ENCODE measurements around the gene WNT16.
"Not testable (repeated sequence)": the region's sequence is repeated elsewhere in the genome, so short reads cannot be mapped to it uniquely, and the experiment has no call there.

Gene WNT16, protein sequence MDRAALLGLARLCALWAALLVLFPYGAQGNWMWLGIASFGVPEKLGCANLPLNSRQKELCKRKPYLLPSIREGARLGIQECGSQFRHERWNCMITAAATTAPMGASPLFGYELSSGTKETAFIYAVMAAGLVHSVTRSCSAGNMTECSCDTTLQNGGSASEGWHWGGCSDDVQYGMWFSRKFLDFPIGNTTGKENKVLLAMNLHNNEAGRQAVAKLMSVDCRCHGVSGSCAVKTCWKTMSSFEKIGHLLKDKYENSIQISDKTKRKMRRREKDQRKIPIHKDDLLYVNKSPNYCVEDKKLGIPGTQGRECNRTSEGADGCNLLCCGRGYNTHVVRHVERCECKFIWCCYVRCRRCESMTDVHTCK

DNA sequence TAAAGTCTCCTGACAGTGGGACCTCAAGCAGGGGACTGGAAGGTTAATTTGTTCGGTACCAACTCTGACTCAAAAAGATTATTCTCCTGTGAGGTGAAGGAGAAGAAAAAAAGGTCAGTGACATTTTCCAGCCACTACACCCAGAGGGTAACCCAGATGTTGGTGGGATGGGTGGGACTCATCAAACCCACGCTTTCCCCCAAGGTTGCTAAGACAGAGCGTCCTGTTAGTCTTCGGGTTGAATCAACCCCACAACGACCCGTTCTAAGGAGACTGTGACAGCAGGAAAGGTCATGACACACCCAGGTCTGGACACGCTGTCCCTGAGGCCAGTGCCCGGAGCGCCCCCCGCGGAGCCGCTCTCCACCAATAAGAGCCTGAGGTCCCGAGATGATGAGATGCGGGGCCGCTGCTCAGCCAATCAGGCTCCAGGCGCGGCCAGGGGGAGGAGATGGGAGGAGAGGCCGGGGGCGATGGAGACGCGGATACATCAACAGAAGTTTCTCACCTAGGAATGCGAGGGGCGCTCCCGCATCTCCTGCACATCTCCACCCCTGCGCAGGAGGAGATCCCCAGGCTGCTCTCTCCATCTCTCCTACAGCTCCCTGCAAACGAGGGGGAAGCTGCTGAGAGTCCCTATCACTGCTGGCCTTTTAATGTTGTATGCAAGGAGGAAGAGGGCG is at the start of gene WNT16:
TSS of gene WNT16 (plus strand) at position 493 of the 683 bp plus-strand sequence. CDS start 293 bp downstream, outside the sequence.
- DNase-seq (ENCODE audit: low read depth in 1 of 2, low spot score in 1 of 2) = no peak

DNA sequence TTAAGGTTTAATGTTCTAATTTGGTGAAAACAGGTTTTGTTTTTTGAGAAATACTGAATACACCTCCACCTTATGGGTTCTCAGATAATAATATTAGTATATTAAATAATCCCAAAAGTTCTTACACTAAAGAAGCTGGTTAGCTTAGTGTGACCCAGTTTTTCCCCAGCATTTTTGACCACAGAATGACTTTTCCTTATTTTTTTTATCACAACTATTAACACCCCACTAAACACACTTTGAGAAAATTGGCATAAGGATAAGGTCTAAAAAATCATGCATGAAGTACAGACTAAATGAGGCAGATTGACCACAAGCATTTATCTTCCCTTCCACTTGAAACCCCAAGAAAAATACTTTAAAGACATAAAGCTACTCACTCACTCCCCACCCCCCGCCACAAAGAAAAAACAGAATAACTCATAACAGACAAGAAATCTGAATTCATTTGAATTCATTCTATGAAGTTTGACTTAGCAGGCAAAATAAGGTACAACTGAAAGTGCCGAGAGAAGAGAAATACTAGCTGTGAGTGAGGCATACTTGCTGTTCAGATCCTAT is 49.7 kb upstream of the WNT16 start:
- no peak for DNase-seq (ENCODE audit: low read depth in 1 of 2, low spot score in 1 of 2)

DNA sequence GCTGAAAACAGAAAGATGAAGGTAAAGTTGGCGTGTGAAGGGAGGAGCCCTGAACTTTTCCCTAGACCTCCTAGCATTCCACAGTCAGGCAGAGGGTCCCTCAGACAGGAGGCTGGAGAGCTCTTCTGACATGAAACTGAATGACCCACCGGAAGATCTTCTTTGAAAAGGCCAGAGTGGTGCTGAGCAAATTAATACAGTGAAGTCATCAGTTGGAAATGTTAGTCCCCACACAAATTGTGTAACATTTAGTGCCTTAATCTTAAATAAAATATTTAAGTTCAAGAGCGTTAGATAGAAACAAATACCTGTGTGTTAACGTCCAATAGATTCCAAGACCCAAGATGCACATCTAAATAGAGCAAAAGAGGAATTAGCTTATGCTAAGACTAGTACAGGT is 49.0 kb upstream of the WNT16 start:
- DNase-seq (ENCODE audit: low read depth in 1 of 2, low spot score in 1 of 2) = no peak

DNA sequence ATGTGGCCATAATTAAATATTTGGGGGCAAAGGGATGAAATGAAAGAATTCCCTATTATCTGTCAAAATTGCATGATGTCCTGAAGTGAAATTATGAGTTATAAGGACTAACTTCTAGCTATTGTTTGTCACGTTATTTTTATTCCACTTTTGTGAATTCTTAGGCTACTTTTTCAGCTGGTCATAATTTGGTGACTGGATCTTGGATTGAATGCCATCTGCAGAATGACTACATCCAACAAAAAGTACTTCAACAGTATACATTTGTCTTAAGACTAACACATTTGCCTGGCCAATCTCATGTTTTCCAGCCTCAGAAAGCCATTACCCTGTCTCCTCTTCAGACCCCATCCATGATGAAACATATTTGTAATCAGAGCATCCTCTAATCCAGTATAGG is 48.1 kb upstream of the WNT16 start:
- DNase-seq (ENCODE audit: low read depth in 1 of 2, low spot score in 1 of 2) = no peak

DNA sequence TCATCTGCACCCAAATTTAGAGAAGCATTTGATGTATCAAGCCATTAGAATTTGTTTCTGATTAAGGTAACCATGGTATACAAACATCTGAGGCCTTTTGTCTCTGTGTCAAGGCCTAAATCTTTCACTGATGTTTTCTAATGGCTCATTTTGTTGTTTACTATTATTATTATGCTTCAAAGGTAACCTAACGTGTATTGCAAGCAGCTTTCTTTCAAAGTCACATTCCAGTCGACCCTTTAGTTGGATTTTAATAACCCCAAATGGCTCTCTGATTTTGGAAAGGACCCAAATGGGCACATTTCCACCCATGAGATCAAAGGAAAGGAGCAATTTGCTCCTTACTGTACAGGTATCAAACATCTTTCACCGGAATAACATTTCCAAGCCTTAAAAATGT is 46.7 kb upstream of the WNT16 start:
- DNase-seq (ENCODE audit: low read depth in 1 of 2, low spot score in 1 of 2) = no peak

DNA sequence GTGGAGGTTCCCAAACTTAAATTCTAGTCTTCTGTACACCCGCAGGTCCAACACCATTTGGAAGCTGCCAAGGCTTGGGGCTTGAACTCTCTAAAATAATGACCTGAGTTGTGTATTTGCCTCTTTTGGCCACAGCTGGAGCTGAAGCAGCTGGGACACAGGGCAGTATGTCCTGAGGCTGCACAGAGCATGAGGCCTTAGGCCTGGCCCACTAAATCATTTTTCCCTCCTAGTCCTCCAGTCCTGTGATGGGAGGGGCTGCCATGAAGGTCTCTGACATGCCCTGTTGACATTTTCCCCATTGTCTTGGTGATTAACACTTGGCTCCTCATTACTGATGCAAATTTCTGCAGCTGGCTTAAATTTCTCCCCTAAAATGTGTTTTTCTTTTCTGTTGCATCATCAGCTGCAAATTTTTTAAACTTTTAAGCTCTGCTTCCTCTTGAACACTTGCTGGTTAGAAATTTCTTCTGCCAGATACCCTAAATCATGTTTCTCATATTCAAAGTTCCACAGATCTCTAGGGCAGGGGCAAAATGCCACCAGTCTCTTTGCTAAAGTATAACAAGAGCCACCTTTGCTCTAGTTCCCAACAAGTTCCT is 43.6 kb upstream of the WNT16 start:
- DNase-seq (ENCODE audit: low read depth in 1 of 2, low spot score in 1 of 2) = no peak

DNA sequence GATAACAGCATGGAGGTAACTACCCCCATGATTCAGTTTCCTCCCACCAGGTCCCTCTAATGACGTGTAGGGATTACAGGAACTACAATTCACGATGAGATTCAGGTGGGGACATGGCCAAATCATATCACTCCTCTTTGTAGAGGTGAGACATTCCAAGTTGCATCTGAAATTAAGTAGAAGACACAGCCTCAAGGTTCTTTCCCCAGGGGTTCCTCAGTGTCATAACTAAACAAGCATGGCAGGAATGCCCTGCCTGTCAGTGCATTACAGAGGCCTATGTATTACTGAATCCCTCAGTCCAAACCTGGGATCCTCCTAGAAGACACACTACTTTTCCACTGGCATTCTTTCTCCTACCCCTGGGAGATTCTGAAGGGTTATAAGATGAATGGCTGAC is 42.6 kb upstream of the WNT16 start:
- DNase-seq (ENCODE audit: low read depth in 1 of 2, low spot score in 1 of 2) = no peak

DNA sequence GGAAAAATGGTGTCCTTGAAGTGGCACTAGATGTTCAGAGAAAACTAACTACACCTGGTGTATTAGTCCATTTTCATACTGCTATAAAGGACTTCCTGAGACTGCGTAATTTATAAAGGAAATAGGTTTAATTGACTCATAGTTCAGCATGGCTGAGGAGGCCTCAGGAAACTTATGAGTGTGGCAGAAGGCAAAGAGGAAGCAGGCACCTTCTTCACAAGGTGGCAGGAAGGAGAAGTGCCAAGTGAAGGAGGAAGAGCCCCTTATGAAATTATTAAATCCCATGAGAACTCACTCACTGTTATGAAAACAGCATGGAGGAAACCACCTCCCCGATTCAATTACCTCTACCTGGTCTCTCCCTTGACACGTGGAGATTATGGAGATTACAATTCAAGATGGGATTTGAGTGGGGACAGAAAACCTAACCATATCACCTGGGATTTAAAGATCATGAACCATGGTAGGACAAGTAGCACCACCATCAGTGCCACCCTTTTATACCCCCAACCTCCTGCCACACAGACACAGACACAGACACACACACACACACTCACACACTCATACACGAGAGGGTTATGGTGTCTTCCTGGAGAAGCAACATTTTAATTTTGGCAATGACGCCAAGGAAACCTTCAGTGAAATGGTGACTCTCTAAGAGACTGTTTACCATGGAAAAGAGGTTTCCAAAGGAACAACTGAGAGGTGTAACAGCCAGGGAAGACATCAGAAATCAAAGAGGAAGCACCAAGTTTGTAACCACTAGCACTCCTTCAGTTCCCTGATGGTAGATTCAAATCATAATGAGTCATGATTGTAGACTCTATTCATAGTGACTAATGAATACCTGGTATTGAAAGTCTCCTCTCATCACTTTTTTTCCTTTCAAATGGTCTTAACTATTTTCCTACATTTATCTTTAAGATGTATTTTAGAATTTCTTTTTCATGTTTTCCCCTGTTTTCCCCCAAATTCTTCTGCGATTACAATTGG is 41.8 kb upstream of the WNT16 start:
- no peak for DNase-seq (ENCODE audit: low read depth in 1 of 2, low spot score in 1 of 2)

DNA sequence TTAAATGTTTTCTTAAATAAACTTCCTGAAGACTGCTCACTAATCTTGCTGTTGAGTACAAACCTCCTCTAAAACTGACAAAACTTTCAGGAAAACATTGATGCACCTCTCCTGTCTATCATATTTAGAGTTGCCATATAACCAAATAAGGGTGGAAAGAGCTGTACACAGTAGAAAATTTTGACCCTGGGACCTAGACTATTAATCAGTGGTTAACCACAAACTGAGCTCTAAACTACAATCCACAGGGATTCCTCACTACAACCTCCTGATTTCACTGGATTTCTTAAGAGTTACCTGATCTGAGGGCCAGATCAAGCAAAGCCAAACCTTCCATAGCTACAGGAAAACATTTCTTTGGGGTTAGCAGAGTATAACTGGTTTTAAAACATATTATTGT is 39.9 kb upstream of the WNT16 start:
- no peak for DNase-seq (ENCODE audit: low read depth in 1 of 2, low spot score in 1 of 2)

DNA sequence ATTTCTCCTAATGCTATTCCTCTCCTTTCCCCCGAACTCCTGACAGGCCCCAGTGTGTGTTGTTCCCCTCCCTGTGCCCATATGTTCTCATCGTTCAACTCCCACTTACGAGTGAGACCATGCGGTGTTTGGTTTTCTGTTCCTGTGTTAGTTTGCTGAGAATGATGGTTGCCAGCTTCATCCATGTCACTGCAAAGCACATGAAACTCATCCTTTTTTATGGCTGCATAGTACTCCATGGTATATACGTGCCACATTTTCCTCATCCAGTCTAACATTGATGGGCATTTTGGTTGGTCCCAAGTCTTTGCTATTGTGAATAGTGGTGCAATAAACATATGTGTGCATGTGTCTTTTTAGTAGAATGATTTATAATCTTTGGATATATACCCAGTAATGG is 38.9 kb upstream of the WNT16 start:
- not testable (repeated sequence) for DNase-seq (ENCODE audit: low read depth in 1 of 2, low spot score in 1 of 2)

DNA sequence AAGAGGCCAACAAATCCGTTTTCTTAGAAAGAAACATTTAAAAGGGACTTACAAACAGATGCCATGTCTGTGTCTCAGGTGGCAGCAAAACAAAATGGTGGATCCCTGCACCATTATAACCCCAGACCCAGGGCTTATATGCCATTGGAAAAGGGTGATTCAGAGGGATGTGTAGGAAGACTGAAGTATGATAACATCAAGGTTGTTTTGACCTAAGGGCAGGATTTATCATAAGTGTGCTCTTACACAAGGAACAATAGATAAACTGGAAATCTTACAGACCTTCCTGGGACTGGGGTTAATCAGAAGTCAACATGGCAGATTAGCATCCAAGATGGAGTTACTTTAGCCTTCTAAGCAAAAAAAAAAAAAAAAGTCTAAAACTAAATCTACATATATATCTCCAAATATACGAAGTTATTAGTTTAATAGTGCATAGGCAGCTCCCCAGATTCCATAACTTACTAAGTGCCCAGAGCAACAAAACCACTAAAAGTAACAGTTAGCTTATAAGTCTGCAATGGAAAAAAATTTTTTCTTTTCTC is 34.3 kb upstream of the WNT16 start:
- DNase-seq (ENCODE audit: low read depth in 1 of 2, low spot score in 1 of 2) = no peak

DNA sequence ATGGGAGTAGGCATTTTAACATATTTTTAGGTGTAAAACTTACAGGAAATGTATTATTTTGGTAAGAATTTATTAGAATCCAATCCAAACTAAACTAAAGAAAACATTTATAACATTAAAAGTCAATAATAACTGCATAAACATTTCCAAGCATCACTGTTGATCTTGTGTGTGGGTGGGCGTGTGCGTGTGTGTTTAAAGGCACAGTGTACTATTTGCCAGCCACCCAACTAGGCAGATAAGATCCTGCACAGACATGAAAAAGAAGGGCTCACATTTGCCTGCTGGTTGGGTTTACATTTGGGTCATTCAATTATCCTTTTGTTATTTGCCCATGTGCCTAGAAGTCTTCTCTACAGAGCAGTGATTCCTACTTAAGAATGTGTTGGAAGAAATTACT is 31.0 kb upstream of the WNT16 start:
- DNase-seq (ENCODE audit: low read depth in 1 of 2, low spot score in 1 of 2) = no peak

DNA sequence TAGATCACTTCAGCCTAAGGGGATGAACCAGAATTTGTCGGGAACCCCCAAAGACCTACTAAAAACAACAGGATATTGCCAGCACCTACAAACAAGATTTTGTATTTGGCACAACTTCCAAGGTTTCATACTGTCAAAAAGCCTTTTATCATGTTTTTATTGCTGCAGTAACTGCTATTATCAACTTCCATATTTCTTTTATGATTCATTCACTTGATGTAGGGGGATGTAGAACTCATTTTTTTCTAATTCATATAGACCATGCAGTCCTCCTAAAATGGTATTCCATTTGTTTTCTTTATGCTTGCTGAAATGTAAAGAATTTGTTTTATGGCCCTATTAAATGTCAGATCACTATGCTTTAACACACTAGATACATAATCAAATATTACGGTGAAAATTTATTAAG is 30.0 kb upstream of the WNT16 start:
- no peak for DNase-seq (ENCODE audit: low read depth in 1 of 2, low spot score in 1 of 2)

DNA sequence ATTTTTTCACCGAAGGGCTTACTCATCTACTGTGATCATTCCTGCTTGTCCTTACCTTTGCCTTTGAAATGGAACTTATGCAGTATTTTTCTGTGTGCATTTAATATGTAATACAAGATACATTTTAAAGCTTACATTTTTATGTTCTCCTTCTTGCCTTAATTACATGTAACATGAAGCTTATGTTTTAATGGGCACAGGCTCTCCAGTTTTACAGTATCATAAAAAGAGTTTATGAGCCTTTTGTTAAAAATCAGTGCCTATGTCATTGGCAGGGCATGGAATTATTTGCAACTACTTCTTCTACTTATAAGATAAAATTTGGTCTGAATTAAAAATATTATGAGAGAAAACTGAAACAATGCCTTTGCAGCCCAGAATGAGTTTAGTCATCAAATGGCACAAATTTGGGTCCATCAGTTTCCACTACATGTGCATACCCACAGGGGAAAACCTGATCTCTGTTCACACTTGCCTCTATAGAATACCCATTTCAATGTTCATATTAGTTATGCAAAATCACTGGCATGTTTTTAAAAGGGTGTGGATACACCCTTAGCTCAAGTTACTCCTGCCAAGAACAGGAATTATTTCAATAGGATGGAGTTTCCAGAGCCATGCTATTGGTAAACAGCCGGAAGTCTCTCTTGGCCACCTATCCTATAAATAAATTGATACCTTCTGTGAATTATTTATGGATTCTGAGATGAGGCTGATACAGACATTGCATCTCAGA is 27.9 kb upstream of the WNT16 start:
- DNase-seq (ENCODE audit: low read depth in 1 of 2, low spot score in 1 of 2) = no peak

DNA sequence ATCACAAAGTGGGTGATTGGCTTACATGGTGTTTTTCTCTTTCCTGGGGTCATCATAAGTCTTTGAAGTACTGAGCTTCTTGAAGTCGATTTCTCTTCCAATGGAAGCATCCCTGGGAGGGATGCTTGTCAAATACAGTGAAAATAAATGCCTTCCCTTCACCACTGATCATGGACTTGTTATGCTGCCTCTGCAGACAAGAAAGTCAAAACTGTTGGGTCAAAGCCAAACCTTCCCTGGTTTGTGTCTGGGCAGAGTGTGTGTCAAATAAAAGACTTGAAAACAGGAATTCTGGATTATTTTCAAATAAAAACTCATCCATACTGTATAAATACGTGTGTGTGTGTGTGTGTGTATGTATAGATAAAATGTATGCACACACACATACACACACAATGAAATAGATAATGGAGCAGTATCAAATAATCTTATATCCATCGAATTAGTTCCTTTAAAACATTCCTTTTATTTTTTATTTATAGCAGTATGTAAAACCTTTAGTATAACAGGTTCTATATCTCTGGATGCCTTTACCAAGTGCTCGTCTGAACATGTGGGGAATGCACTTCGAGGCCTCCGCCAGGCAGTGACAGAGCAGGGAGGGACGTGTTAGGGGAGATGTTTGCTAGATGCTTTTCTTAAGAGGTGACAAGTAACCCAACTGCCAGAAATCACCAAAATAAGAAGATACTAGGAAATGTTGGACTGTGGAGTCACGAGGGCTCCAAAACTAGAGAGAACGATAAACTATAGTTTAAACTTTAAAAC is 27.2 kb upstream of the WNT16 start:
- DNase-seq (ENCODE audit: low read depth in 1 of 2, low spot score in 1 of 2) = no peak

DNA sequence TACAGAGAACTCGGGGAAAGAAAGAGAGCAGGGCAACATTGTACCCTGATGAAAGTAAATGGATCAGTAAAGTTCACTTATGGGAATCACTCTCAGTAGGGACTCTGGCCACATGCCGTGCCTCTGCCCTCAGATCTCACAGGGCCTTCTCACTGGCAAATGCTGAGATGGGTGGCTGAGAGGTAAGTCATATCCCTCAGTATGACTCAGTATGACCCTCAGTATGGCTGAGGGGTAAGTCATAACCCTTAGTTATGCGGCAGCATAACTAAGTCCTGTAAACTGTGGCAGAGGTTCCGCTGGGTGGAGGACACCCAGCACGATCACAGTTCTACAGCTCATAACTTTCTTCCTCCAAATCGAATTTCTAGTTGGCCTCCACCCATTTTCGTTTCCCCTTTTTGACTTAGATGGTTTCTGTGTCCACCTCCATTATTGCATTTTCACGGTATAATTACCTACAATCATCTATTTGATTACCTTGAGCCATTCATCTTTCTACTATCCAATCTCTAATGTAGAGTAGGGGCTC is 26.5 kb upstream of the WNT16 start:
- DNase-seq (ENCODE audit: low read depth in 1 of 2, low spot score in 1 of 2) = no peak

DNA sequence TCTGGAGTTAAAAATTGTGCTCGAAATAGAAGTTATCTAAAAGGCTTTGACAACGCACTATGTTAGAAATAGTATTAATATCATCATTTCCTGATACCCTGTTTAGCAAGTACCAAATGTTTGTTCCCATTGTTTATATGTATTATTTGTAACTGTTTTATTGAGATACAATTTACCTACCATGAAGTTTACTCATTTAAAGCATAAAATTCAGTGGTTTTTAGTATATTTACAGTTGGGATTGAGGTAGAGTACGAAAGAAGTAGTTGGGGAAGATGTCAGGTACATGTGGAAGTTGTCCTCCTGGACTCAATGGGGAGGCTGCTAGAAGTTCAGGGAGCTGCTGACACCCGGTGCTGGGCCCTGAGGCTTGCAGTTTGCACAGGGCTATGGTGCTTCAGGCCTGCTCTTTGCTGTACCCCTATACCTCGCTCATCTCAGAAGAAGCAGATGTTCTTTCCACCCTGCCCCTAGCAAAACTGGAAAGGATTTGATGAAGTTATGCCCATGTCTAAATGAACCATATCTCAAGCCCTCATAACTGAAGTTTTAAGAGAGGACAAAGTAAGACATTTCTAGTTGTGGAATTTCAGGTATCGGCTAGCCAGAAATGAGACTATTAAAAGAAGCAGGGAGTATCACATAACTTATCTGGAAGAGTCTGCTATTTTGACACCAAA is 25.2 kb upstream of the WNT16 start:
- DNase-seq (ENCODE audit: low read depth in 1 of 2, low spot score in 1 of 2) = no peak

DNA sequence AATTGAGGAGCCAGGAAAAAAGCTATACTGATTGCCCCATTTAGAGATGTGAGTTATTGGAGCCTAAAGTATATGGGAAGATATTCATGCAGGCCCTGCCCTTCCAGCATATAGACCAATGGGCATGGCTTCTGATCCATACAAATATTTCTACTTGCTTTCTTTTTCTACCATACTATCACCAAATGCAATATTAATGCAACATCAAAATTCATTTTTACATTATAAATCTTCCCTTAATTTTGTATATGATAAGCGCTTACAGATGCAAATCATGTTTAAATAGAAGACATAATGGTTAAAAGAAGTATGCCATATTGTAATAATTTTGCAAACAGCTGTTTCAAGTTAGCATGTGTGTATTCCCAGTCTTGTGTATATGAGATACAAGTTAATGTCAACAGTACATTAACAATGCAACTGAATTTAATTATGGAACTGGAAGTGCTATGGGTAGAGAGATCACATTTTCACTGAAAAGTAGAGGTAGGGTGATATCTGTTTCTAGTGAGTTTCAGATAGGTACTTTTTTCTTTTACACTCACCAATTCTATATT is 24.6 kb upstream of the WNT16 start:
- no peak for DNase-seq (ENCODE audit: low read depth in 1 of 2, low spot score in 1 of 2)
